Umbilical cord (tissue), 2 donors: ENCODE measurements around the gene MMP10. TPM values are rescaled to one million over a fixed set of nuclear protein-coding genes. Genes with fewer than 3 reads are reported as not detected.

Experiments
- DNase-seq: peaks from one replicate; pipeline ENCODE4 v3.0.0-alpha.2; 2015; ENCODE audit warnings: low spot score
- total RNA-seq: library from RNA; depleted of rRNA; stranded (reverse); fragments of >200 nt; gene quantifications from one replicate; pipeline ENCODE4 v1.2.3, GENCODE V29; 2014; ENCODE audit warnings: low replicate concordance; ENCODE audit not compliant: insufficient read depth

MMP10 gene
- 26.0 TPM for total RNA-seq

DNA sequence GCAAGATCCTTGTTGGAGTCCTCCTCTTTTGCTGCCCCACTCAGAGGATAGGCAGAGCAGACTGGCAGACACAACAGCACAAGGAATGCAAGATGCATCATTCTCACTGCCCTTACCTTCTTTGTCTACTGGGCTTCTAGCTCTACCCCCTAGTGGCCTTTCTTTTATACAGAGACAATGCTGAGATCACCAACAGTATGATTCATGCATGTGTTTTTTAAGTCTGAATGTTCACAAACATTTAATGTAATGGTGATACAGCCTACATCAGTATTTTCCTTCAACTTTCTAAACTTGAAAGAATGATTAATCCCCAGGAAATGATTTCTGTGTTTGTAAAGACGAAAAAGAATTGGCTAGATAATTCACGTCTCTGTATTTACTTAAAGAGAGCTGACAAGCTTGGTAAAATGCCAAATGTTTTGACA, at the start of gene MMP10:
Gene MMP10, minus strand, starts transcription at position 138 of the 428 bp plus-strand sequence. Its CDS starts 37 bp downstream, at position 101.
- DNase-seq = no peak

DNA sequence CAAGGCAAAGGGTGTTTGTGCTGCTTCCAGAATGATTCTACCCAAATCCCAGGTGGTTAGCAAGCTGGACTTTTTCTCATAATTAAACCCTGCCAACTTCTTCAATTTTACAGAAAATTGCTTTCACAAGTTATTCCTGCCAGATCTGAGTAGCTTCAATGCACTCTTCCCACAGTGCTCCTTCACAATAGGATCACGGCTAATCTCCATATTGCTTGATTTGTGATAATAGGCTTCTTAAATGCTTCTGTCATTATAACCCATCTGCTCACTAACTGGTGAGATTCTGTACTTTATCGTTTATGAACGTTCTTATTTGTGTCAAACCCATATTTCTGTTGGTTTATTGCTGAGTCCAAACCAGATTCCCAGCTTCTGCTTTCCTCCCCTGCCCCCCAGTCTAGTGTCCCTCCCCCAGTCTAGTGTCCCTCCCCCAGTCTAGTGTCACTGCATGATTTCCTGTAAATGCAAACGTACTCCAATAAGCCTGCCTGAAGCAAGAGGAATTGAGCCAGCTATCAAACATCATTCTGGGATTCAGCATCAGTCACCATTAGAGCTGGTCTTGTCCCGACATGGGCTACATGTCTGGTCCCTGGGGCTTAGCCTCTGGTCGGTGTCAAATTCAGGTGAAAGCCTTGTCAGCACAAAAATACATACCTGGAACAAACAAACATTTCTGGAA, 49.0 kb upstream of the MMP10 start:
- DNase-seq = no peak

DNA sequence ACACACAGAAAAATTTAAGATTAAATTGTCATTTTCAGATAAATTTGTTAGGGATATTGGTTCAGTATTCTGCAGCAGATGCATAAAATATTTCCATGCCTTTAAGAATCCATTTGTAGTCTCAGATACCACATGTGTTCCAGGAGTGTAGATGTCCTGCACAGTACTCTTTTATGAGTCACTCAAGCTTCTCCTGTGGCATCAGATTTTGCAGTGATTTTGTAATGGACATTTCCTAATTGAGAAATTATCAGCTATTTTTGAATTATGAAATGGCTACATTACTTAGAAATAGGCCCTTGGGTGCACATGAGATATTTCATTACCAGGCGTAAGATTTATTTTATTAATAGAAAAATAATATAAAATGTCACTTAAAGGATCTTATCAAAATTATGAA, 44.1 kb upstream of the MMP10 start:
- DNase-seq = no peak

DNA sequence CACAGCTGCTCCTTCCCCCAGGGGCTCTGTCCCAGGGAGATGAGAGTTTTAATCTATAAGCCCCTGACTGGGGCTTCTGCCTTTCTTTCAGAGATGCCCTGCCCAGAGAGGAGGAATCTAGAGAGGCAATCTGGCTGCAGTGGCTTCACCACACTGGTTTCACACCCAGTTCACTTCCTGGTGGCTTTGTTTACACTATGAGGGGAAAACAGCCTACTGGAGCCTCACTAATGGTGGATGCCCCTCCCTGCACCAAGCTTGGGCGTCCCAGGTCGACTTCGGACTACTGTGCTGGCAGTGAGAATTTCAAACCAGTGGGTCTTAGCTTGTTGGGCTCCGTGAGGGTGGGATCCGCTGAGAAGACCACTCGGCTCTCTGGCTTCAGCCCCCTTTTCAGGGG, 39.1 kb upstream of the MMP10 start:
- DNase-seq = no peak

DNA sequence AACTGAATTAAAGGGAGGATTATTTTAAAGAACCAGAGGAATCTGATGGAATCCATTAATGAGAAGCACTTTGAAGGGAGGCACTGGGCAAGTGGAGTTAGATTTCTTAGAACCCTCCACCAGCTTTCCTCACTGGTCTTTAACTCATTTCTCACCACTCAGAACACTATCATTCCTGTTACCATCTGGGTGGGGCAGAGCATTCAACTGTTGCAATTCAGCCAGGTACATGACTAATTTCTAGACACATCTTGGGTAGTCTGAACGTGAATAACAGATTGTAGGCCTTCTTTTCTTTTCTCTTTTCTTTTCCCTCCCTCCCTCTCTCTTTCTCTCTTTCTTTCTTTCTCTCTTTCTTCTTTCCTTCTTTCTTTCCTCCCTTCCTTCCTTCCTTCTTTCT, 33.1 kb upstream of the MMP10 start:
- DNase-seq = no peak

DNA sequence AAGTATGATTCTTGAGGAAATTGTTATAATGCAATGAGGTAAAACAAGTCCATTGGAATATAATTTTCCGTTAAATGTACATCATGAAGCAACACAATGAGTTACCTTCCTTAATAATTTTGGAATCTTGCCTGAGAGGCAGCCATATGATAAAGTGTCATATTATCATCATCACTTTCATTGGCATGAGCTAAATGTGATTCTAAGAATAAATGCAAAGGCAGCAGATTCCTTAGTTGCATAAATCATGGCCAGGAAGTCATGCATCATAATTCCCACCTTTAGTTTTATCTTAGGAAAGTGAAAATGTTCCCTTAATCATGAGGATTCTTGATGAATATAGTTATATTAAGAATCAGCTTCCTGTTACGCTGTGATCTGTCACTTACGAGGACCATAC, 31.8 kb upstream of the MMP10 start:
- DNase-seq = no peak

DNA sequence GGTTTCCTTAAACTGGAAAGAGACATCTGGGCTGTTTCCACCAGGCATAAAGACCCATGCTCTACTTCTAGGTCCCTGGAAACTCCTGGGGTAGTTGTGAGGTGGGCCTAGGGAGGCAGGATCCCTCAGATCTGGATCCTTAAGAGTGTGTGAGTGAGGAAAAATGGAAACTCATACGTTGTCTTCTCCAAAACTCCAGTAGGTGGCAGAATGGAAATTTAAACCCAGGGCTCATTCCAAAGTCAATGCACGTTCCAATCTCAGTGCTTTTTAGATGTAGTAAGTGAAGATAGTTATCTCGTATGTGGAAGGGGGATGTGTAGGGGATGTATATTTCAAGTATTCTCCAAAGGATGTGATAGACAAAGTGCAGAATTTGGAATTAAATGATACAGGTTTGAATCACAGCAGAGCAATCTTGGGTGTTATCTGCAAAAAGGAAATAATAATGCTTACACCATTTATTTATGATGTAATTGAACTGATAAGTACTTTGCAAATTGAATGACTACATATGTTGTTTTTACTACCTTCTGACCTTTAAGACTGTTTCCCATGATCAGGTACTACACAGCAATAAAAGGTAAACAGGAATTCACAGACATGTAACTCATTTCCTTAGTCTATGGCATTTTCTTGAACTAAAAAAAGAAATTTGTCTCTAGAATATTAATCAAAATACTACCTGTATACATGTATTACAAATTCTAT, 30.7 kb upstream of the MMP10 start:
- DNase-seq = no peak

DNA sequence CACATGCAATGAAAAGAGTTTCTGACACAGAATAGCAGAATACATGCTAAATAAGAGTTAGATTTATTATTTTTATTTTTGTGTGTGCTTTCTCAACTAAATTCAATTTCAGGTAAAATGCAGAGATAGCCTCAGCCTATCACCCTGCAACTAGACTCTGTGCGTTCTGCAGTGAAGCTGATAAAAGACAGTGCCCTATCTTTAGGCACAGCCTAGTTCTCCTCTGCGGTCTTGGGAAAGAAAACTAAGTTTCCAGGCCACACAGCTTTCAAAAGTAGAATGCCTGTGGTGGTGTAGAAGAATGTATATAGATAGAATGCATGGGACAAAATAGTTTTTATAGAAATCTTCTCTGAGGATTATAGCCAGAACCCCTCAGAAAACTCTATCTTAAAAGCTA, 29.5 kb upstream of the MMP10 start:
- DNase-seq = no peak

DNA sequence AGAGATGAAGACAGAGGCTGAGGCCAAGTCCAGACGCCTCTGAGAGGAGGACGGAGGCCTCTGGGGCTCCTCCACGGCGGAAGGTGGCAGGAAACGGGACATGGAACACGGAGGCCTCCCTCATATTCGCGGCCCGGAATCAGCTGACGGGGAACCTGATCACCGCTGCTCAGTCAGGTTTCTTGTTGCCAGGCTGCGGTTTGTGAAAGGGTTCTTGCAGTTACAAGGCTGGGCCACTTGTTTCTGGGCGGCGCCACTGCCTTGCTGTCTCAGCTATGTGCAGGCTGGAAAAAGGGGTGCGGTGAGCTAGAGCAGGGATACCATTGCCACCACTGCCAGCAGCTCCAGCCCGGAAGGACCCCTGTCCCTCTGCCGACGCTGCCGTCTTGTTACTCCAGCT, 27.5 kb upstream of the MMP10 start:
- no peak for DNase-seq

DNA sequence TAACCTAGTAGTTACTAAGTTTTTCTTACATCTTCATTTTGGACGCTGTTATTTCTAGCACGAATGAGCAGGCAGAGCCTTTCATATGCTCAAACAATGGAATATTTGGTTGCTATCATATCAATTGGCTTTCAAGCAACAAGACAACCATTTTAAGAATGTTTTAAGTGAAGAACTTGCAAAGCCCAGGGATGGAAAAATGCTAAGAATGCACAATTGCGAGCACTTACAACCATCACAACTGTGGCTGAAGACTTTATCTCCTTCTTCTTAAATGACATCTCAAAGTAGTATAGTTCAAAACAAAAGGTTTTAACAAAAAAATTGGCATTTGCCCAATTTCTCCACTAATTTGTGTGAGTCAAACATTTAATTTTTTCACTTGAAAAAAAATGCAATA, 25.9 kb upstream of the MMP10 start:
- no peak for DNase-seq

DNA sequence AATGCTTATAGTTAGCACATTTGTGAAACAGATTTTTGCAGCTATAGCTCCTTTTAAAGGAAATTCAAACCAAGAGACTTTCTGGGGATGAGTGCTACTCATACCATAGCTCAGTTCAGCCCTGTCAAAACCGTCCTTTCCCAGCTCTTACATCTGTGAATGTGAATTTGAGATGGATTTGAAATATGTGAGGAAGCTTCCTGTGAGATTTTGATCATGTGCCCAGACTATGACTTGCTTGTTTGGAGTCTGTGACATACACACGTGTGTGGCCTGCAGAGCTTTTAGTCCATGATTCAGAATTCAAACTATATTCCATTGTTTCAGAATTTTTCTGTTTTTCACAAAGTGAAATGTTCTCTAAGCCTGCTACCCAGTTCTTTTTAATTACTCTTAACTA, 21.9 kb upstream of the MMP10 start:
- no peak for DNase-seq

DNA sequence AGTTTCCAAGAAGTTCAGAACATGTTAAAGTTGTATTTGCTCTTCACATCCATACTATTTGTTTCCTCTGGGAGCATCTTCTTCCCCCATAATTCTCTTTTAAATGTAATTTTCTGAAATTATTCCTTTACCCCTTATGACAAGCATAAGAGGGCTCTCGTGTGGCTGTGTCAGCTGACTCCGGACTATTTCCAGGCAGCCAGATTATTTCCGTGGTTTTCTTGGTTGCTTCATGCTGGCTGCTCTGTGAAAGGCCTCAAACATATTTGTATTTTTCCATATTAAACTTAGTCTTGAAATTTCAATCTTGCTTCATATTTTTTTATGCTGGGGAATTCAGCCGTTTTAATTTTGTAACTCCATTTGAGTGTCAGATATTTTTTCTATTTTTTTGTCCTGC, 20.3 kb upstream of the MMP10 start:
- no peak for DNase-seq

DNA sequence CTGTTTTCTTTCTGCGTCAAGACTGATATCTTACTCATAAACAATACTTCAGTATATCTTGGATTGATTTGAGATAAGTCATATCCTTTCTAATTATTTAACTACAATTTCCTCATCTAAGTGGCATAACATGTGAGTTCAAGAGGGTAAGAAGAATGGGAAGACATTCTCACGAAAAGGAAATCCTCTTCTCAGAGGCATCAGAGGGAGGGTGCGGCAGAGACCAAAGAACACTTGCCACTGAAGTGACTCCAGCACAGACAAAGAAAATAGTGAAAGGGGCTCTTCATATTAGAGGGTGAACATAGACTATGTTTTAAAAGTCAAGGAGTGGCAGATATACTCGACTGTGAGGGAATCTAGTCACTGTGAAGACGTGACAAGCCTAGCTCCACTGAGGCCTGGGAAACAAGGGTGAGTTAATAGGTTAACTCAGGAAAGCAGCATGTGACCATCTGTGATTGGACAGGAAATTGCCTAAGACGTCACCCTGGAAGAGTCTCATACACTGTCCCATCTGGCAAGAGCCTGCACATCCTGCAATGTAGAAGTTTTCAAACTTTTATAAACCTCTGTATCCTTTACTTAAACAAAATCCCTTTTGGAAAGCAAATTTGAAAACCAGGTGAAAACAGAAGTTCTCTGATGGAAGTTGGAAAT, 19.4 kb upstream of the MMP10 start:
- DNase-seq = no peak

DNA sequence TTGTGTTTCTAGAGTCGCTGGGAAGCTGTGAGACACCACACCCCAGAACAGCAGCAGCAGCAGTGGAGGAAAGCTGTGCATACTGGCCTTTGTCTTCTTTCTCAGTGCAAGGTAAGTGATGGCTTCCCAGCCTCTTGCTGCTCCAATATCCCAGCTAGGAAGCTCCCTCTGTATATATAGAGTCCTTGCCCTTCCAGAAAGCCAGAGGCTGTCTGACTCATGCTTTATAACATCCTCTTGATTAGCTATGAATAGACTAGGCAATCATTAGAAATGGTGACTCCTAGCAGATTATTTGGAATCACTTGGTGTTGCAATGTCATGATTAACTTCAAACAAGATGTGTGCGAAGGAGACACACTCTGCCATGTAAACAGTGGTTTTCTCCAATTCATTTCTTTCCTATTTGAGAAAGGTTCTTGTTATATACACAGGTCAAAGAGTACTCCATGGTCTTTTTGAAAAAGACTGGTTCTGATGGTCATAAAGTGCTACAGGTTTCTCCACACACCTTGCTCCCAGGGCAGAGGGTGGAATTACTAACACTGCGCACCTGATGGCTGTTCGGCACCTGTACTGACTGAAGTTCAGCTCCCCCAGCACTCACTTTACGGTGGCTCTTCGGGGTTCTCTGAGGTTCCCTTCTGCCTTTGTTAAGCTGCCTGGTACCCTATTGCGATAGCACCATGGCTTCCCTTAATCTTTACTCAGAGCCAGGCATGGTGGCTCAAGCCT, 17.8 kb upstream of the MMP10 start, which contains the start of gene MMP1:
Gene MMP1, minus strand, starts transcription at position 149 of the 735 bp plus-strand sequence. Its CDS starts 68 bp downstream, at position 81.
- DNase-seq = no peak

DNA sequence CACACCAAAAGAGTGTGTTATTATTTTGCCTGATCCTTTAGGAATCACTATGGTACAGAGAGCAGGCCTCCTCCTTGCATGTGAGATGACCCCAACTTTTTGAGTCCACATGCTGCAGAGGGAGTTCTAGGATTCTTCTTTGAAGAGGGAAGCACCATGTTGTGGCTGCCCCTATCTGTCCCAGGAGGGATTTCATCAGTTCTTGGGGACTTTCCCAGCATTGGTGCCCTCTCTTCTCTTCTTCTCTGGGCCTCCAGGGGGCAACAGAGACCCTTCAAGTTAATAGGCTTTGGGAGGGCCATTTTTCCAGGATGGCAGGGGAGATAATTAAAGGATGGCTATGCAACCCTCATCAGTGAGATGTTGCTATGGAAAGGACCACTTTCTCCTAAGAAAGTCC, 14.0 kb upstream of the MMP10 start:
- no peak for DNase-seq

DNA sequence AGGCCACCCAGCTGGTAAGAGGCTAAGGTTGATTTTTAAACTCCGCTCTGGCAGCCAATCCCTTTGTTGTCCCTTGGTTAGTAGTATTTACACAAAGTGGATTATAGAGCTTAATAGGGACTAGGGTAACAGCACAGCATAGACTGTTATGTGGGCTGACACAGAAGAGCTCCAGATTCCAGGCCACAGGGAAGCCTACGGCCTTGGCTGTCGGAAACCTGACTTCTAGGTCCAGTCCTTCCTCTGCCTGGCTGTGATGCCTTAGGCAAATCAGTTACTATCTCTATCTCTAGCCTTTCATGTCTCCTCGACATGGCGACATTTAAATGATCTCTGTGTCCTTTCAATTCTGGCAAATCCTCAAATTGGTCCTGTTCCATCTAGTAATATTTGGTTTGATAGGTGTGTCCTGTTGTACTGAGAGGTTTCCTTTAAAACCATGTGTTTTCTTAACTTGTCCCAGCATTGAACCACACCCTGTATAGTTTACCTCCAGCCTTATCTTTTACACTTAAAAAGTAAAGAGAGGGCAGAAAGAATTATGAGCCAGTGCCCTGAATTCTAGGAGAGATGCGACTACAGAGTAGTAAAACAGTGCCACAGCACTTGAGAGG, 13.4 kb upstream of the MMP10 start:
- DNase-seq = no peak

DNA sequence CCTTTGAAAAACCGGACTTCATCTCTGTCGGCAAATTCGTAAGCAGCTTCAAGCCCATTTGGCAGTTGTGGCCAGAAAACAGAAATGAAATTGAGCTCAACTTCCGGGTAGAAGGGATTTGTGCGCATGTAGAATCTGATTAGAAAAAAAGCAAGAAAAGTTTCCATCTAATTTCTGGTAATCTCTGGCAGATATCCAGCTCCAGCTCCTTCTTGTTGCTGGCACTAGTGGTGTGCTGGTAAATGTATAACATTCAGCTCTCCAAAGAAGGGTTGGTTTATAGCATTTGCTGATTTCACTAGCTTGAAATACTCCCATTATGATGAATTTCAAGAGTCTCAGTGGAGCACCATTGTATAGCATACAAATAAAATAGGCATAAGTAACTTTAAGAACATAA, 12.2 kb upstream of the MMP10 start:
- DNase-seq = no peak

DNA sequence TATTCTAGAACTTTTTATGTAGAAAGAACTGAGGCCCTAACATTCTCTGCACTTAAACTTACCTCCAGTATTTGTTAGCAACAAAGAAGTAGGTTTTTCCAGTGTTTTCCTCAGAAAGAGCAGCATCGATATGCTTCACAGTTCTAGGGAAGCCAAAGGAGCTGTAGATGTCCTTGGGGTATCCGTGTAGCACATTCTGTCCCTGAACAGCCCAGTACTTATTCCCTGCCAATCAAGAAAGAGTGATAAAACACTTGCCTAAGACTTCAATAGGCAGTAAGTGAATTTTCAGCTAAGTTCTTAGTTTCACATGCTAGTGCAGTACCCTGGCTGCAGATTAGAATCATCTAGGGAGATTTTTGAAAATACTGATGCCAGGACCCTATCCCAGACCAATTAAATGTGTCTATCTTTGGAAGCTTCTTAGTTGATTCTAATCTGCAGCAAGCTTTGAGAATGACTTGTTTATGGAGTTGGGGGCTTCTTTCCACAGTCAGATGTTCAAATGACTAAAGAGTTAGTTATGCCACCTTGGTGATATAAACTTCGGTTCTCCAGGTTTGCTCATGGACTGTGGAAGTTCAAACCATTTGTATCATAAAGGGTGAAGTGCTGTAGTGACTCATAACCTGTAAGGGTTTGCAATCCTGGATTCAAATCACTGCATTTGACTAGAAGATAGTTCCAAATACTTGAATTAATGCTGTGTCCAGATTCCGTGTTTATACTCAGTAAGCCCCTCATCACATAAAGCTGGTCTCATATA, 11.0 kb upstream of the MMP10 start:
- no peak for DNase-seq

DNA sequence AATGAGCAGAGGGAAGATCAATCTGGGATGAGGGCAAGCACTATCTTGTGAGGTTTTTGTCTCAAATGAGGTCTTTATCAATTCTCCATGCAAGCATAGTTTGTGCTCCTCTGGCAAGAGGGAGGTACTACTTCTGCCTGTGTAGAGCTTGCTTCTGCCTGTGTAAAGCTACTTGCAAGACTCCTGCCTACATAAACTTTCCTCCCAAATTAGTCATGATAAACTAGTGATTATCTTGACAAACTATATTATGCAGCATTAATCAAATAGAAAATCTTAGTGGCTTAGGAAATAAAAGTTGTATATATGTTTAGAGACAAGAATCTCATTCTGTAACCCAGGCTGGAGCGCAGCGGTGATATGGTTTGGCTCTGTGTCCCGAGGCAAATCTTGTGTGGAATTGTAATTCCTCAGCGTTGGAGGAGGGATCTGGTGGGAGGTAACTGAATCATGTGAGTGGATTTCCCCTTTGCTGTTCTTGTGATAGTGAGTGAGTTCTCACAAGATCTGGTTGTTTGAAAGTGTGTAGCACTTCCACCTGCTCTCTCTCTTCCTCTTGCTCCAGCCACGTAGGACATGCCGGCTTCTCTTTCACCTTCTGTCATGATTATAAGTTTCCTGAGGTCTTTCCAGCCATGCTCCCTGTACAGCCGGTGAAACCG, 8.0 kb upstream of the MMP10 start:
- no peak for DNase-seq

DNA sequence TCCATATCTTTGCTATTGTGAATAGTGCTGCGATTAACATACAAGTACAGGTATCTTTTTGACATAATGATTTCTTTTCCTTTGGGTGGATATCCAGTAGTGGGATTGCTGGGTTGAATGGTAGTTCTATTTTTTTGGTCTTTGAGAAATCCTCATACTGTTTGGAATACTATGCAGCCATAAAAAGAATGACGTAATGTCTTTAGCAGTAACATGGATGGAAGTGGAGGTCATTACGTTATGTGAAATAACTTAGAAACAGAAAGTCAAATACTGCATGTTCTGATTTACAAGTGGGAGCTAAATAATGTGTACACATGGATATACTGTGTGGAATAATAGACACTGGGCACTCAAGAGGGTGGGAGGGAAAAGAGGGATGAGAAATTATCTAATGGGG, 4.0 kb upstream of the MMP10 start:
- no peak for DNase-seq
